ENCODE results near the gene KIF13A.

- TF ChIP-seq CTCF (IDR thresholded peaks at IDR 0.05) (no peak), POLR2A (IDR thresholded peaks at IDR 0.05) (no peak)
Observed at GRCh38 chr6:17998003-17998402, 10.6 kb upstream of the KIF13A start.

Data from Peyer's patch (tissue), 4 donors.